Naive thymus-derived CD8-positive, alpha-beta T cell (primary cell): ENCODE measurements around the gene KRTAP12-2. TPM values are rescaled to one million over a fixed set of nuclear protein-coding genes. Genes with fewer than 3 reads are reported as not detected.
"Not testable (repeated sequence)": the region's sequence is repeated elsewhere in the genome, so short reads cannot be mapped to it uniquely, and the experiment has no call there.

ENCODE experiments used
- ATAC-seq, 2 donors: fragments of 150-1000 bp; cut with Tn5 transposase in 1 of 2; sonication (Bioruptor Pico), chemical (Tn5 transposase) in 1 of 2; 1 replicate in 1 of 2; 2 replicates in 1 of 2; pipeline ENCODE4 v1.10.0; 2021; ENCODE audit warnings: mild to moderate bottlenecking in 2 of 2, moderate library complexity in 2 of 2
- POLR2A ChIA-PET: fragments of 350-600 bp; sonication (Branson Sonifier 250); formaldehyde crosslinking; loops from one replicate; lab custom pipeline; 2021; ENCODE audit warnings: antibody characterized with exemption; lab: Charles Lee
- DNase-seq, 10 donors: peaks; one replicate each; pipeline versions ENCODE4 v3.0.0 to v3.0.0-alpha.2; 2020 to 2022
- H3K27ac Mint-ChIP-seq, 10 donors: one replicate each; pipeline ENCODE4 v1.8.0; 2020 to 2022; ENCODE audit warnings: mild to moderate bottlenecking in 10 of 10, mixed read lengths in 10 of 10, moderate library complexity in 4 of 10, inconsistent platforms in 1 of 10
- H3K27me3 Mint-ChIP-seq, 5 donors: one replicate each; pipeline ENCODE4 v1.8.0; 2021 to 2022; ENCODE audit warnings: mixed read lengths in 5 of 5
- H3K36me3 Mint-ChIP-seq, 3 donors: one replicate each; pipeline ENCODE4 v1.8.0; 2020 to 2022; ENCODE audit warnings: mixed read lengths in 3 of 3, mild to moderate bottlenecking in 2 of 3, inconsistent platforms in 1 of 3
- H3K4me1 Mint-ChIP-seq, 4 donors: one replicate each; pipeline ENCODE4 v1.8.0; 2021 to 2022; ENCODE audit warnings: mixed read lengths in 4 of 4
- H3K4me3 Mint-ChIP-seq, 10 donors: one replicate each; pipeline ENCODE4 v1.8.0; 2020 to 2022; ENCODE audit warnings: mild to moderate bottlenecking in 10 of 10, mixed read lengths in 10 of 10, moderate library complexity in 6 of 10, inconsistent platforms in 1 of 10
- H3K9me3 Mint-ChIP-seq, 9 donors: one replicate each; pipeline ENCODE4 v1.8.0; 2020 to 2022; ENCODE audit warnings: mixed read lengths in 9 of 9, mild to moderate bottlenecking in 3 of 9, inconsistent platforms in 1 of 9, moderate library complexity in 1 of 9
- polyA plus RNA-seq, 3 donors: library from polyadenylated mRNA; unstranded; fragments of 300-500 nt; fragmentation: Illumina TruSeq; gene quantifications; one replicate each; pipeline ENCODE4 v1.2.3, GENCODE V29; 2021
- total RNA-seq, 8 experiments: library from RNA in 2 of 8; stranded (reverse) in 2 of 8; gene quantifications; one replicate each; pipeline ENCODE4 v1.2.3 and lab custom pipeline; 2021 to 2026

Gene KRTAP12-2
- total and polyA plus RNA-seq, 5 experiments from 2014 or later: not detected

DNA sequence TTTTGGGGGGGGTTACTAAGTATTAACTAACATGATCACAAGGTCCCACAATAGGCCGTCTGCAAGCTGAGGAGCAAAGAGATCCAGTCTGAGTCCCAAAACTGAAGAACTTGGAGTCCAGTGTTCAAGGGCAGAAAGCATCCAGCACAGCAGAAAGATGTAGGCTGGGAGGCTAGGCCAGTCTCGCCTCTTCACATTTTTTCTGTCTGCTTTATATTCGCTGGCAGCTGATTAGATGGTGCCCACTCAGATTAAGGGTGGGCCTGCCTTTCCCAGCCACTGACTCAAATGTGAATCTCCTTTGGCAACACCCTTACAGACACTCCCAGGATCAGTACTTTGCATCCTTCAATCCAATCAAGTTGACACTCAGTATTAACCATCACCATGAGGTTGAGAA, 23.0 kb upstream of the KRTAP12-2 start:
- POLR2A ChIA-PET, H3K27me3 Mint-ChIP-seq, DNase-seq, ATAC-seq, H3K36me3 Mint-ChIP-seq, H3K4me3 Mint-ChIP-seq: not testable (repeated sequence)
- H3K27ac Mint-ChIP-seq: peak overlapping the region in 1 of 10 donors; percentile 10
- peaks cover 0 to 15% (median 3%) of the 10 kb centered on the region in 9 donors for H3K9me3 Mint-ChIP-seq
- H3K4me1 Mint-ChIP-seq: peaks cover 12 to 36% (median 26%) of the 10 kb centered on the region in 4 donors

DNA sequence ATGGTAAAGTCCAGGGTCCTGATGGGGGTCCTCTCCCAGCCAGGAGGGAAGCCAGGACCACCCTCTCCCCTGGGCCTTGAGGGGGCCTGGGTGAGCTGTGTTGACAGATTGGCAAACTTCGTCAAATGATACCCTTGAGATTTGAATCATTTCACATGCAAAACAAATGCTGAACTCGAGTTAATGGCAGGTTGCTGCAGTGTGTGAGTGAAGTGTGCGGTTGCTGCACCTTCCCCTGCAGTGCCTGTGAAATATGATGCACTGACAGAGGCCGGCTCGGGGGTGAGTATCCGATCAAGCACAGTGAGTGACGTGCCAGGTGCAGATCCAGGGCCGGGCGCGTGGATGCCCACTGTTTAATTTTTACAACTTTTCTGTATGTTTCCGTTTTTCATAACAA, 20.9 kb upstream of the KRTAP12-2 start:
- Mint-ChIP-seq H3K4me1 (peaks cover 10 to 33% (median 21%) of the 10 kb centered on the region in 4 donors), H3K36me3 (peaks cover 0 to 2% (median 0%) of the 10 kb centered on the region in 3 donors), H3K4me3 (no peak overlapping the region), H3K27ac (peak overlapping the region in 3 of 10 donors; percentile 4 to 48 (median 37)), H3K27me3 (peaks cover 0 to 5% (median 2%) of the 10 kb centered on the region in 5 donors), H3K9me3 (peaks cover 0 to 5% (median 2%) of the 10 kb centered on the region in 9 donors)
- DNase-seq (no peak), ATAC-seq (no peak)
- POLR2A ChIA-PET: no interaction called here

DNA sequence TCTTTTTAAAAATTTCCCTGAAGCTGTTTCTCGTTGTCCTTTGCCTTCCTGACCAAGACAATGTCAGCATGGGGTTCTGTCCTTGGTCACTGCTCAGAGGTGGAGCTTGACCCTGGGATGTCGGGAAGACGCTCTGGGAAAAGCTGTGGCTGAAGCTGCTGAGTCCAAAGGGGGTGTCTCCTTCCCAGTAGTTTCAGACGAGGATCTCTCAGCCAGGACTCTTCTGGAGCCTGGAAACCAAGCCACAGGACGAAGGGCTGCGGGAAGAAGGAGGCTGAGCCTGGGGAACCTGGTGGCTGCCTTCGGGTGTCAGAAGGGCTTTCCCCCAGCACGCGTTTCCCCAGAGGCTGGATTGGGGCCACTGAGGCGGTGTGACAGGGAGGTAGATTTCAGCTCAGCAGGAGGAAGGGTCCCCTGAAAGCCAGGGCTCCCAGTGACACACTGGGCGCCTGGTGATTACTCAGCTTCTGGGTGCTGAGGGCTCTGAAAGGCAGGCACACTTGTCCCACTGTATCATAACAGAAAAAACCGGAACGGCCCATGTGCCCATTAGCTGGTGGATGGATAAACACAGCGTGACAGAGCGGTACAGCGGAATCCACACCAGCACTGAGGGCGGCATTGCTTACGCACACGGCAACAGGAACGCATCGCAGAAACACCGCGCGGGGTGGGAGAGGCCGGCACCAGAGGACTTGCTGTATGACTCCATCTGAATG, 20.3 kb upstream of the KRTAP12-2 start:
- Mint-ChIP-seq H3K4me1 (peaks cover 9 to 30% (median 19%) of the 10 kb centered on the region in 4 donors), H3K27ac (peak overlapping the region in 3 of 10 donors; percentile 39 to 63 (median 57)), H3K9me3 (peaks cover 0 to 3% (median 0%) of the 10 kb centered on the region in 9 donors), H3K4me3 (no peak overlapping the region), H3K27me3 (peaks cover 0 to 5% (median 2%) of the 10 kb centered on the region in 5 donors), H3K36me3 (no peaks in the 10 kb centered on the region)
- POLR2A ChIA-PET: no interaction called here
- no peak for ATAC-seq
- no peak for DNase-seq

DNA sequence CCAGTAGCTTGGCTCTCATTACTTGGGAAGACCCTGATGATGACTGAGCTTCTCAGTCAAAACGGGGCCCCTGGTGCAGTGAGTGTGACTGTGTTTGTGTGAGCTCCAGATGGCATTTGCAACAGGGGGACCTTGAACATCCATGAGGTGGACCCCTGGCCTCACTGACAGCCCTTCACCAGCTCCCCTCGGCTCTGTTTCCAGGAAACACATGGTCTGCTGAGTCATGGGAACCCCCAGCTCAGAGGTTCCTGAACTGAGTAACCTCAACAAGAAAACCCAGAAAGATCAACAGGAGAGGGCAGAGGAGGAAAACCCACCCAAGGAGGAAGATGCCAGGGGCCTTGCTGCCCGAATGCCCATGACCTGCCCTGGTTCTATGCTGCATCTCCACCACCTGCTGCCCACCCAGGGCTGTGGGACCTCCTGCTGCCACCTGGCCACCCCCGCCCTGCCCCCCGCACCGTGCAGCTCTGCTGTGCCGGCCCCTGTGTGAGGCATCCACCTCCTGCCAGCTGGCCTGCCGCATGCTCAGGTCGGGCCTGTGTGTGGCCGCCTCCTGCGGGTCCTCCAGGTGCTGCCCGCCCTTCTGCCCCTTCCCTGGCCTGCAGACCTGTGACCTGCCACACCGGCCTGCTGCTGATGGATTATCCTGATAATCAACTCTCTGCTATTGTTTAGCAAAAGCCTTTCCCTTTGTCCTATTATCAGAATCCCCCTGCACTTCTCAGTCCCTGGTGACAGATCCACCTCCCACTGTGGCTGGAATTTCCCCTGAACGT, 19.5 kb upstream of the KRTAP12-2 start:
- no peak overlapping the region for H3K4me3 Mint-ChIP-seq
- no peaks in the 10 kb centered on the region for H3K9me3 Mint-ChIP-seq
- DNase-seq (no peak), ATAC-seq (no peak)
- peaks cover under 1 to 22% (median 13%) of the 10 kb centered on the region in 4 donors for H3K4me1 Mint-ChIP-seq
- peaks cover 0 to 5% (median 2%) of the 10 kb centered on the region in 5 donors for H3K27me3 Mint-ChIP-seq
- H3K36me3 Mint-ChIP-seq: no peaks in the 10 kb centered on the region
- H3K27ac Mint-ChIP-seq: peak overlapping the region in 3 of 10 donors; percentile 56 to 77 (median 63)
- POLR2A ChIA-PET: no interaction called here

DNA sequence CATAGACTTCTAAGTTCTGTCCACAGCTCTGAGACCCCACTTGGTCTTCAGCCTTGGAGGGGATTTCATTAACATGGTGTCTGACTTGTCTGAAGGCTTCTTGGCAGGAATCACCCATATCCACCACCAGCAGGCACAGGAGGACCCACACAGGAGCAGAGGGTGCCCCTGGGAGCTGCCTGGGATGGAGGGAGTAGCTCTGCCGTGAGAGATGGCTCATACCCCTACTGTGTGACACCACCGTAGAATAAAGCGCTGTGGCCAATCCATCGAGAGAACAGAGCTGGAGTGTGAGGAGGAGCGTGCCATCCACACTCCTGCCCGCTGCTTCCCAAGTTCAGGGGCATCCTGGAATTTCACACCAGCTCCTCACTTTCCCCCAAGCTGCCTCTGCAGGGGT, 18.3 kb upstream of the KRTAP12-2 start:
- not testable (repeated sequence) for H3K9me3 Mint-ChIP-seq, H3K27me3 Mint-ChIP-seq, H3K36me3 Mint-ChIP-seq, H3K27ac Mint-ChIP-seq, H3K4me3 Mint-ChIP-seq, ATAC-seq, DNase-seq
- POLR2A ChIA-PET: interaction anchor here (1.1 kb wide), 1 partner anchor 28 kb away, joined by 3 read pairs; the partner anchor contains the start of gene KRTAP12-3
- H3K4me1 Mint-ChIP-seq: peaks cover 0 to 13% (median 9%) of the 10 kb centered on the region in 4 donors

DNA sequence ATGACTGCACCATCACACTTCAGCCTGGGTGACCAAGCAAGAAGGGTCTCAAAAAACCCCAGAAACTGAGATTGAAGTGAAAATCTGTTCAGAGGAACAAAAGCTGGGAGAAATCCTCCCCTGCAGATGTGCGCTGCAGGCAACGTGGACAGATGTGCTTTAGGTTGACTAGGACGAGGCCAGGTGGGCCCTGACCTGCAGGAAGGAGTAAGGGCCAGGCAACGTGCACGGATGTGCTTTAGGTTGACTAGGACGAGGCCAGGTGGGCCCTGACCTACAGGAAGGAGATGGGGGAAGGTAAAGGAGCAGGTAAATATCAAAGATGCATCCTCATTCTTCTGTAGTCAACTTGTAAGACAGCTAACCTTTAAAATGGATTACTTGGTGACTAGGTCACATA, 17.8 kb upstream of the KRTAP12-2 start:
- no peaks in the 10 kb centered on the region for H3K9me3 Mint-ChIP-seq
- peaks cover 0 to 9% (median 2%) of the 10 kb centered on the region in 5 donors for H3K27me3 Mint-ChIP-seq
- H3K36me3 Mint-ChIP-seq: no peaks in the 10 kb centered on the region
- no peak overlapping the region for H3K4me3 Mint-ChIP-seq
- POLR2A ChIA-PET: interaction anchor here (1.1 kb wide), 1 partner anchor 27 kb away, joined by 3 read pairs; the partner anchor contains the start of gene KRTAP12-3
- DNase-seq: no peak
- peaks cover 0 to 12% (median 9%) of the 10 kb centered on the region in 4 donors for H3K4me1 Mint-ChIP-seq
- no peak for ATAC-seq
- H3K27ac Mint-ChIP-seq: no peak overlapping the region

DNA sequence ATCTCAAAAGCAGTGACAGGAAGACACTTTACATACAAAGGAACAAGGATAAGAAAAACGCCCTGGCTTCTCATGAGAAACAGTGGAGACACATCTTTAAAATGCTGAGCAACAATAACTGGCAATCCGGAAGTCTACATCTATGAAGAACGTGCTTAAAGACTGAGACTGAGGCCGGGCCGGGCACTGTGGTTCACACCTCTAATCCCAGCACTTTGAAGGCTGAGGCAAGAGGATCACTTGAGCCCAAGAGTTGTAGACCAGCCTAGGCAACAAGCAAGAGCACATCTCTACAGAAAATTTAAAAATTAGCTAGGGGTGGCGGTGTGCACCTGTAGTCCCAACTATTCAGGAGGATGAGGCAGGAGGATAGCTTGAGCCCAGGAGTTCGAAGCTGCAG, 17.4 kb upstream of the KRTAP12-2 start:
- no peaks in the 10 kb centered on the region for H3K36me3 Mint-ChIP-seq
- DNase-seq (no peak), ATAC-seq (no peak)
- peaks cover 0 to 12% (median 9%) of the 10 kb centered on the region in 4 donors for H3K4me1 Mint-ChIP-seq
- no peaks in the 10 kb centered on the region for H3K9me3 Mint-ChIP-seq
- peaks cover 0 to 11% (median 2%) of the 10 kb centered on the region in 5 donors for H3K27me3 Mint-ChIP-seq
- peak overlapping the region in 2 of 10 donors; percentile 0 to 31 for H3K27ac Mint-ChIP-seq
- POLR2A ChIA-PET: interaction anchor here (1.1 kb wide), 1 partner anchor 27 kb away, joined by 3 read pairs; the partner anchor contains the start of gene KRTAP12-3
- H3K4me3 Mint-ChIP-seq: no peak overlapping the region

DNA sequence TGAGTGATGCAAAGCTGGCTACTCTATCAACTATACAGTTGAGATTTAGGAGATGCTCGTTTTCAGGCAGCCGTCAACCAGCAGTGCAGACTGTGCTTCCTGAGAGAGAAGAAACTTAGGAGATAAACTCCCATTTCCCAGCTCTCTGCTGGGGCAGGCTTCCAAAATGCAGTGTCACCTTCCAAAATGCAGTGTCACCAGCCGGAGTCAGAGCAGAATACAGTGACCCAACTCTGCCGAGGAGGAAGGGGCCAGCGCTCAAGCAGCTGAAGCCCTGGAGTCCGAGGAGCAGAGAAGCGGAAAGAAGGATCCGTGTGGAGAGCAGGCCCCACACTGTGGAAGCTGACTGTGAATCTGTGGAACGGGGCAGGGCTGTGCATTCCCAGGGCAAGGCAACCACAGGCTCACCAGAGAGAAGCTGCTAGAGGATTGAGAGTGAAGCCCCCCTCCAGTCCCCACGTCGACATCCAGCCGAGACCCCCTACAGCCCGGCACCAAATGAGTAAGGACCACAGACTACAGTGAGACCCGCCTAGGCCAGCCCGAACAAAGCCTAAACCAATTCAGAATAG, 15.9 kb upstream of the KRTAP12-2 start:
- no peak for ATAC-seq
- H3K27me3 Mint-ChIP-seq: peaks cover 0 to 11% (median 2%) of the 10 kb centered on the region in 5 donors
- H3K27ac Mint-ChIP-seq: peak overlapping the region in 1 of 10 donors; percentile 74
- H3K9me3 Mint-ChIP-seq: no peaks in the 10 kb centered on the region
- POLR2A ChIA-PET: interaction anchor here (0.9 kb wide), 1 partner anchor 13 kb away, joined by 3 read pairs; no protein-coding TSS in a partner anchor
- H3K36me3 Mint-ChIP-seq: no peaks in the 10 kb centered on the region
- DNase-seq: no peak
- peaks cover 0 to 12% (median 9%) of the 10 kb centered on the region in 4 donors for H3K4me1 Mint-ChIP-seq
- no peak overlapping the region for H3K4me3 Mint-ChIP-seq

DNA sequence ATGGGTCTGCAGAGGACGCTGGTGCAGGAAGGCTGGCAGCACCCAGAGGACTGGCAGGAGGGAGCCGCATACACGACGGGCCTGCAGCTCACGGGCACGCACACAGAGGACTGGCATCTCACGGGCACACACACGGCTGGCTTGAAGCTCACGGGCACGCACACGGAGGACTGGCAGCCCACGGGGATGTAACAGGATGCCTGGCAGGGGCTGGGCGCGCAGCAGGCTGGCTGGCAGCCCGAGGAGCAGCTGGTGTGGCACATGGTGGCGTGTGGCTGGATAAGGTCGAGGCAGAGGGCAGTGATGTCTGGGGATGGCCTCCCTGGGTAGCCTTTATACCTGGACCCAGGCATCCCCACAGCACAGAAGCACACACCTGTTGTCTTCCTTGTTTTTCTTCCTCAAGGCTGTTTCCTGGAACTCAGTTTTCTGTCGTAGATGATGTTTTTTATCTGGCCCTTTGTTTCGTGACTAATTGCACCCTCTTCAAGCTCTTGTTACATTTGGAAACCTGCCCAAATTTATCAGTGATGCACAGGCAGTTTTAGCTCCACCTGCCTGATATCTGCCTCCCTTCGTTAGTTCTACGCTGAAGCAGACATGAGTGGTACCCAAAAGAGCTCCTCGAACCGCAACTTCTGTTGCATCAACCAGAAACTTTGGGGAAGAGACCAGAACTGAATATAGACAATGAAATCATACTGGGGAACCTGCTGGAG, 15.3 kb upstream of the KRTAP12-2 start, which contains the start of gene KRTAP12-1:
Gene KRTAP12-1 (minus strand): TSS at position 303 of the 719 bp plus-strand sequence. CDS start 40 bp downstream, at position 263.
- peaks cover 0 to 11% (median 2%) of the 10 kb centered on the region in 5 donors for H3K27me3 Mint-ChIP-seq
- H3K4me1 Mint-ChIP-seq: peaks cover 0 to 12% (median 9%) of the 10 kb centered on the region in 4 donors
- no peaks in the 10 kb centered on the region for H3K36me3 Mint-ChIP-seq
- H3K9me3 Mint-ChIP-seq: no peaks in the 10 kb centered on the region
- peak within 1 kb of the TSS in 3 of 10 donors; percentile 71 to 74 (median 72) for H3K27ac Mint-ChIP-seq
- no peak within 1 kb of the TSS for H3K4me3 Mint-ChIP-seq
- ATAC-seq: no peak
- DNase-seq: no peak
- POLR2A ChIA-PET: interaction anchor here (0.9 kb wide), 1 partner anchor 12 kb away, joined by 3 read pairs; no protein-coding TSS in a partner anchor

DNA sequence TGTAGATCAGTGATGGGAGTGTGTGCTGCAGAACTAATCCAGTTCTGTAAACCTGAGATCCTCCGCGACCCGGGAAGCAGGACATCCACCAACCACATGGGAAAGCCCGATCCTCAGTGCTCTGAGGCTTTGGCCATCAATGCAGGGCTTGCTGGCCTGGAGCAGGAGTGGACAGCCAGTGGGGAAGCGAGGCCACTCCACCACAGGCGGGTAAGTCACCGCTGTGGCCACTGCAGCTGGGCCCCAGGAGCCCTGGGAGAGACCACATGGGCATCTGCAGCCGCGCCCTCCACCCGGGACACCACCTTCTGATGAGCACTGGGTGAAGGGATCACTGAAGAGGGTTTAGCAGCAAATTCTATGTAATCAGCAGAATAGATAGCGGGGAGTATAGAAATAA, 14.4 kb upstream of the KRTAP12-2 start:
- no peaks in the 10 kb centered on the region for H3K36me3 Mint-ChIP-seq
- peak overlapping the region in 3 of 10 donors; percentile 37 to 72 (median 71) for H3K27ac Mint-ChIP-seq
- peaks cover 0 to 10% (median 8%) of the 10 kb centered on the region in 4 donors for H3K4me1 Mint-ChIP-seq
- H3K27me3 Mint-ChIP-seq: peaks cover 0 to 8% (median 2%) of the 10 kb centered on the region in 5 donors
- H3K9me3 Mint-ChIP-seq: no peaks in the 10 kb centered on the region
- ATAC-seq (no peak), DNase-seq (no peak)
- POLR2A ChIA-PET: no interaction called here
- H3K4me3 Mint-ChIP-seq: no peak overlapping the region

DNA sequence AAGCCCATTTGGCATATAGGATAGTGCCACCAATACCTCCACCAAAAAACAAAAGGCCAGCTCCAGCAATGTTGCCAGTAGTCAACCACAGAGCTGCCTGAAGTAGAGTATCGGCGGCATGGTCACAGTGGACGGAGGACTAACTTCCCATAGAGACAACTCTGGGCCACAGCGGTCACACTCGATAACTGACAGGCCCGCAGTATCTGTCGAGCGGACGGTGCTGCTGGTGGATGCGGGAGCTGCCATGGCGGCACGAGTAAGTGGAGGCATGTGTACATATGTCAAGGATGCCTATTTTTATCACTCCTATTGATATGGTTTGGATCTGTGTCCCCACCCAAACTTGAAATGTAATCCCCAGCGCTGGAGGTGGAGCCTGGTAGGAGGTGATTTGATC, 11.2 kb upstream of the KRTAP12-2 start:
- Mint-ChIP-seq H3K4me3 (no peak overlapping the region), H3K4me1 (peaks cover 0 to 6% (median 4%) of the 10 kb centered on the region in 4 donors), H3K9me3 (peaks cover 6 to 29% (median 15%) of the 10 kb centered on the region in 9 donors), H3K36me3 (peaks cover 0 to 20% (median 11%) of the 10 kb centered on the region in 3 donors), H3K27me3 (peaks cover 0 to 9% (median 0%) of the 10 kb centered on the region in 5 donors), H3K27ac (no peak overlapping the region)
- DNase-seq (no peak), ATAC-seq (no peak)
- POLR2A ChIA-PET: no interaction called here
